Activated CD4-positive, alpha-beta memory T cell treated with anti-CD3 and anti-CD28 coated beads, Interleukin-2, amount 10 ng/mL, durations not matched to agents 7 days and 5 days (primary cell): ENCODE measurements around the gene OPN5. TPM values are rescaled to one million over a fixed set of nuclear protein-coding genes. Genes with fewer than 3 reads are reported as not detected.

ENCODE experiments used
- CTCF ChIA-PET: fragments of 350-600 bp; sonication (Branson Sonifier 250); formaldehyde crosslinking; loops from one replicate; lab custom pipeline; 2021; ENCODE audit warnings: antibody characterized with exemption, inconsistent platforms; lab: Charles Lee
- POLR2A ChIA-PET: fragments of 350-600 bp; sonication (Branson Sonifier 250); formaldehyde crosslinking; loops from one replicate; lab custom pipeline; 2021; ENCODE audit warnings: antibody characterized with exemption; lab: Charles Lee
- DNase-seq: peaks from one replicate; pipeline ENCODE4 v3.0.0-alpha.2; 2020
- H3K27ac Mint-ChIP-seq: one replicate; pipeline ENCODE4 v1.8.0; 2021; ENCODE audit warnings: mild to moderate bottlenecking, mixed read lengths
- H3K27me3 Mint-ChIP-seq: one replicate; pipeline ENCODE4 v1.8.0; 2021; ENCODE audit warnings: mixed read lengths
- H3K36me3 Mint-ChIP-seq: one replicate; pipeline ENCODE4 v1.8.0; 2021; ENCODE audit warnings: low read depth, mixed read lengths
- H3K4me1 Mint-ChIP-seq: one replicate; pipeline ENCODE4 v1.8.0; 2021; ENCODE audit warnings: mixed read lengths
- H3K4me3 Mint-ChIP-seq: one replicate; pipeline ENCODE4 v1.8.0; 2021; ENCODE audit warnings: mild to moderate bottlenecking, mixed read lengths
- H3K9me3 Mint-ChIP-seq: one replicate; pipeline ENCODE4 v1.8.0; 2021; ENCODE audit warnings: mixed read lengths
- total RNA-seq, 2 experiments: library from RNA; stranded (reverse); gene quantifications; one replicate each; pipeline ENCODE4 v1.2.3, GENCODE V29; 2021

Gene OPN5
- total RNA-seq, 2 experiments from 2014 or later: not detected

DNA sequence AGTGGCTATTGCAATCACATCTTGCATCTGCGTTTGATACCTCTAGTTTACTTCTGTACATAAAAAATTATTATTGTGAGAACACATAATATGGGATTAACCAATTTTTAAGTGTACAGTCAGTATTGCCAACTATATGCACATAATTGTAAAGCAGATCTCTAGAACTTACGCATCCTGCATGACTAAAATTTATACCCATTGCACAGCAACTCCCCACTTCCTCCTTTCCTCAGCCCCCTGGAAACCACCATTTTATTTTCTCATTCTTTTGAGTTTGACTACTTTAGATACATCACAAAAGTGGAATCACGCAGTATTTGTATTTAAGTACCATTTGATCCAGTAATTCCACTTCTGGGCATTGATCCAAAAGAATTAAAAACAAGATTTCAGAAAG is 19.3 kb upstream of the OPN5 start:
- Mint-ChIP-seq H3K9me3 (no peaks in the 10 kb centered on the region), H3K36me3 (no peaks in the 10 kb centered on the region), H3K4me3 (no peak overlapping the region), H3K4me1 (no peaks in the 10 kb centered on the region), H3K27ac (no peak overlapping the region), H3K27me3 (peaks cover 4% of the 10 kb centered on the region)
- DNase-seq: no peak
- ChIA-PET CTCF (no interaction called here), POLR2A (no interaction called here)

DNA sequence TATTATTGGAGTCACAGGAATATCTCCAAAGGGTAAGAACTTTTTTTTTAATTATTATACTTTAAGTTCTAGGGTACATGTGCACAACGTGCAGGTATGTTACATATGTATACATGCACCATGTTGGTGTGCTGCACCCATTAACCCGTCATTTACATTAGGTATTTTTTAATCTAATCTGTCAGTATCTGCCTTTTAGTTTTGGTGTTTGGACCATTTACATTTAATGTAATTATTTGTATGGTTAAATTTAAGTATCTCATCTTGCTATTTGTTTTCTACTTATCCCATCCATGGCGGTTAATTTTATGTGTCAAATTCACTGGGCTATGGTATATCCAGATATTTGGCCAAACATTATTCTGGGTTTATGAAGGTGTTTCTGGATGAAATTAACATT is 15.4 kb upstream of the OPN5 start:
- H3K4me1 Mint-ChIP-seq: no peaks in the 10 kb centered on the region
- POLR2A ChIA-PET: no interaction called here
- CTCF ChIA-PET: no interaction called here
- H3K9me3 Mint-ChIP-seq: no peaks in the 10 kb centered on the region
- H3K27ac Mint-ChIP-seq: no peak overlapping the region
- H3K36me3 Mint-ChIP-seq: no peaks in the 10 kb centered on the region
- no peak for DNase-seq
- H3K27me3 Mint-ChIP-seq: peaks cover 8% of the 10 kb centered on the region
- H3K4me3 Mint-ChIP-seq: no peak overlapping the region

DNA sequence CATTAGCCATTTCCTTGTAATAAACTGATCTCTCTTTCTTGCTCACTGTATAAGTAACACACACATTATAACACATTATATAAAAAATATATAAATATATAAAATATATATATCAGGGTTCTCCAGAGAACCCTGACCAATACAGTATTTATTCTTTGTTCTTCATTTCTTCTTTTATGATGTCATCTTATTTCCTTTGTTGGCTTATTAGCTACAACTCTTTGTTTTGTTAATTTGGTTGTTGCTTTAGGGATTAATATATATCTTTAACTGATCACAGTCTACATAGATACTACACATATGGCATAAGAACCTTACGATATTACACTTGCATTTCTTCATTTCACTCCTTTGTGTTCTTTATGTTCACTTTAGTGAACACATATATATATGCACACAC is 14.7 kb upstream of the OPN5 start:
- H3K27ac Mint-ChIP-seq: no peak overlapping the region

GRCh38 chr6:47769982-47770381 is 11.8 kb upstream of the OPN5 start:
- no peaks in the 10 kb centered on the region for H3K36me3 Mint-ChIP-seq

More for the DNA sequence above, 14.7 kb upstream of the OPN5 start:
- H3K27me3 Mint-ChIP-seq: peaks cover 9% of the 10 kb centered on the region
- CTCF ChIA-PET: no interaction called here
- POLR2A ChIA-PET: no interaction called here
- no peak for DNase-seq
- H3K36me3 Mint-ChIP-seq: no peaks in the 10 kb centered on the region
- no peak overlapping the region for H3K4me3 Mint-ChIP-seq
- no peaks in the 10 kb centered on the region for H3K9me3 Mint-ChIP-seq
- no peaks in the 10 kb centered on the region for H3K4me1 Mint-ChIP-seq

GRCh38 chr6:47772359-47772758 is 9.5 kb upstream of the OPN5 start:
- no peaks in the 10 kb centered on the region for H3K4me1 Mint-ChIP-seq
- ChIA-PET CTCF (interaction anchor here (0.7 kb wide), 1 partner anchor 8 kb away, joined by 5 read pairs; no protein-coding TSS in a partner anchor), POLR2A (no interaction called here)
- no peaks in the 10 kb centered on the region for H3K36me3 Mint-ChIP-seq
- H3K27ac Mint-ChIP-seq: no peak overlapping the region
- no peak for DNase-seq
- H3K9me3 Mint-ChIP-seq: no peaks in the 10 kb centered on the region
- no peak overlapping the region for H3K4me3 Mint-ChIP-seq
- peaks cover 8% of the 10 kb centered on the region for H3K27me3 Mint-ChIP-seq

More at GRCh38 chr6:47769982-47770381, 11.8 kb upstream of the OPN5 start:
- ChIA-PET POLR2A (no interaction called here), CTCF (no interaction called here)
- DNase-seq: no peak
- peaks cover 4% of the 10 kb centered on the region for H3K27me3 Mint-ChIP-seq
- no peaks in the 10 kb centered on the region for H3K9me3 Mint-ChIP-seq
- no peak overlapping the region for H3K4me3 Mint-ChIP-seq
- H3K27ac Mint-ChIP-seq: no peak overlapping the region
- no peaks in the 10 kb centered on the region for H3K4me1 Mint-ChIP-seq

DNA sequence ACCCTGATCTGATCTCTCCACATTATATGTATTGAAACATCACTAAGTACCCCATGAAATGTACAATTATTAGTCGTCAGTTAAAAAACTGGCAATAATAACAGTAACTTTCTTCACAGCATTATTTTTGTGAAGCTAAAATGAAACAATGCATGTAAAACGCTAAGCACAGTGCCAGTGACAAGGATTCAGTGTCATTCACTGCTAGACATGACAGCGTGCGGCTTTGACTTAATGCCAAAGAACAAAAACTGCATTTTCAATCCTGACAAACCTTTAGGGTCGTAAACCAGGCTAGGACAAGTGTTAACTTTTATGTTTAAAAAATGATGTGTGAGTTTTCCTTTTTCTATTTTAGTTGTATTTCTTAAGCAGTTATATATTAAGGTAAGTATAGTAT is 8.8 kb upstream of the OPN5 start:
- ChIA-PET CTCF (no interaction called here), POLR2A (no interaction called here)
- no peaks in the 10 kb centered on the region for H3K36me3 Mint-ChIP-seq
- H3K4me1 Mint-ChIP-seq: no peaks in the 10 kb centered on the region
- peaks cover 8% of the 10 kb centered on the region for H3K27me3 Mint-ChIP-seq
- no peaks in the 10 kb centered on the region for H3K9me3 Mint-ChIP-seq
- H3K27ac Mint-ChIP-seq: no peak overlapping the region
- DNase-seq: no peak
- H3K4me3 Mint-ChIP-seq: no peak overlapping the region

GRCh38 chr6:47780510-47781356 is 1.1 kb upstream of the OPN5 start:
- DNase-seq: peak; percentile 34
- Mint-ChIP-seq H3K4me1 (peaks cover 3% of the 10 kb centered on the region), H3K27ac (no peak overlapping the region), H3K27me3 (peaks cover 25% of the 10 kb centered on the region), H3K9me3 (no peaks in the 10 kb centered on the region), H3K36me3 (no peaks in the 10 kb centered on the region), H3K4me3 (no peak overlapping the region)
- ChIA-PET CTCF (interaction anchor here (0.6 to 4.6 kb wide), 10 partner anchors 8 to 458 kb away, joined by 3 to 45 read pairs (median 4); no protein-coding TSS in a partner anchor), POLR2A (interaction anchor here (0.8 kb wide), 1 partner anchor 303 kb away, joined by 3 read pairs; the partner anchor contains the start of gene CD2AP)

DNA sequence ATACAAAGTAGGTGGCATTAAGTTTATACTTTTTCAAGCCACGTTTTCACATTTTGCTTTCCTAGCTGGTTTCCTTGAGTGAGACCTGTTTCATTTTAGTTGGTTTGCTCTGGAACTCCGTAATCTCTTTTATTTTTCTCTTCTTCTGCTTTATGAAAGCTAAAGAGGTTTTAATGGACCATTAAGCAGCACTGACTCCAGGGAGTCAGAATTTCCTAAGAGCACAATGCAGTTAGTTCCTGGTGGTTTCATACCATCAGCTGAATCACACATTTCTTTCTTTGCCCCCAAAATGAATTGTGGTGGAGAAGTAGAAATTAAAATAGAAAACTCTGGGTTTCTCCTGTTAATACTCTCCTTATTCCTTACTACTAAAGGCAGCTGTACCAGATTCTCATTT is 3.4 kb downstream of the OPN5 start:
- Mint-ChIP-seq H3K36me3 (no peaks in the 10 kb centered on the region), H3K4me1 (peaks cover 3% of the 10 kb centered on the region), H3K27me3 (peaks cover 43% of the 10 kb centered on the region), H3K4me3 (no peak overlapping the region), H3K9me3 (no peaks in the 10 kb centered on the region), H3K27ac (no peak overlapping the region)
- POLR2A ChIA-PET: no interaction called here
- DNase-seq: no peak
- CTCF ChIA-PET: interaction anchor here (1.1 kb wide), 1 partner anchor 12 kb away, joined by 4 read pairs; no protein-coding TSS in a partner anchor

- peak; percentile 58 for DNase-seq
- ChIA-PET CTCF (interaction anchor here (0.6 to 5.3 kb wide), 15 partner anchors 10 to 1623 kb away, joined by 3 to 27 read pairs (median 4); no protein-coding TSS in a partner anchor), POLR2A (interaction anchor here (1.0 kb wide), 1 partner anchor 373 kb away, joined by 4 read pairs; no protein-coding TSS in a partner anchor)
- Mint-ChIP-seq H3K4me1 (no peaks in the 10 kb centered on the region), H3K9me3 (no peaks in the 10 kb centered on the region), H3K36me3 (no peaks in the 10 kb centered on the region), H3K27ac (no peak overlapping the region), H3K4me3 (no peak overlapping the region), H3K27me3 (peaks cover 43% of the 10 kb centered on the region)
Observed at GRCh38 chr6:47787620-47788497, 6.0 kb downstream of the OPN5 start.

- H3K27ac Mint-ChIP-seq: no peak overlapping the region
- no peaks in the 10 kb centered on the region for H3K4me1 Mint-ChIP-seq
- no peak for DNase-seq
- H3K9me3 Mint-ChIP-seq: no peaks in the 10 kb centered on the region
- no peak overlapping the region for H3K4me3 Mint-ChIP-seq
- POLR2A ChIA-PET: no interaction called here
- CTCF ChIA-PET: interaction anchor here (0.6 to 5.3 kb wide), 13 partner anchors 9 to 1622 kb away, joined by 3 to 27 read pairs (median 4); no protein-coding TSS in a partner anchor
- H3K27me3 Mint-ChIP-seq: peaks cover 40% of the 10 kb centered on the region
- no peaks in the 10 kb centered on the region for H3K36me3 Mint-ChIP-seq
Observed at GRCh38 chr6:47788498-47788884, 6.7 kb downstream of the OPN5 start.

DNA sequence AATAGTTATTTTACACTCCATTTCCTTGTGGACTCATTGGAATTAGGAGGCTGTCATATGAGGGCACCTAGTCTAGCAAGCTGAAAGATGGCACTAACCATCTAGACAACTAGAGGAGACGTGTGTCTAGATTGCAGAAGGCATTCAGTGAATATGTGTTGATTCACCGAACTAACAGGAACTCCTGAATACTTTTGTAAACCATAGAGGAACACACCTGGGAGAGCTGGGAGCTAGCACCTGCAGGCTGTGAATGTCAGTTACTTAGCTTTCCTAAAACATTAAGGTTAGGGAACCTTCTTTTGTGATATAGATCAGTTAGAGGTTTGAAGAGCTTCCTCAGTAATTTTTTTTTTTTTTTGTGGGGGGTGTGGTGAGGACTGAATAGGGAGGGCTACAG is 7.7 kb downstream of the OPN5 start:
- Mint-ChIP-seq H3K27ac (no peak overlapping the region), H3K9me3 (no peaks in the 10 kb centered on the region), H3K36me3 (no peaks in the 10 kb centered on the region), H3K27me3 (peaks cover 37% of the 10 kb centered on the region), H3K4me1 (no peaks in the 10 kb centered on the region), H3K4me3 (no peak overlapping the region)
- POLR2A ChIA-PET: no interaction called here
- no peak for DNase-seq
- CTCF ChIA-PET: interaction anchor here (5.3 kb wide), 1 partner anchor 11 kb away, joined by 27 read pairs; no protein-coding TSS in a partner anchor

DNA sequence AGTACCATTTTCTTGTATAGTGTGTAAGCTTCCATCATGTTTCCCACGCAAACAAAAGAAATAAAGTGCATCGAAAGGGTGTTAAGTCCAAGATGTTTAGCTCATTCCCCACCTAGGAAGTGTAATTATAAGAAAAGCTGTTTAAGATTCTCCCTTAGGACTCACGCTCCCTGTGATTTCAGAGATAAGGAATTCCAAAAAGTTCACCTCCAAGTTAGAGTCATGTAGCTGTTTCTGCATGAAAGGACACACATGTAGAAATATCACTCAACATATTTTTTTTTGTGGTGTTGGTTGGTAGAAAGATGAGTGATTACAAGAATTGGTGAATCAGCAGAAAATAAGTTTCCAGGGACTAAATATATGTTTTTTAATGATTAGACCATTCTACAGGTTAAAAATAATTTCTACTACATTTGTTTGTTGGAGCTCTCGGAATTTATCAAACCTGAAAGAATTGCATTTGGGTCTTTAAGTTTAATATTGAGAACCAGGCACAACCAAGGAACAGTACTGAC is 10.4 kb downstream of the OPN5 start:
- Mint-ChIP-seq H3K27me3 (peaks cover 26% of the 10 kb centered on the region), H3K9me3 (no peaks in the 10 kb centered on the region), H3K4me1 (no peaks in the 10 kb centered on the region), H3K27ac (no peak overlapping the region), H3K4me3 (no peak overlapping the region), H3K36me3 (no peaks in the 10 kb centered on the region)
- CTCF ChIA-PET: interaction anchor here (0.5 to 5.3 kb wide), 3 partner anchors 8 to 28 kb away, joined by 4 to 27 read pairs (median 5); no protein-coding TSS in a partner anchor
- POLR2A ChIA-PET: no interaction called here
- DNase-seq: no peak
